Inferior parietal cortex (tissue), 1 donor: ENCODE data around the gene NDUFS5.
"Not testable (repeated sequence)": the region's sequence is repeated elsewhere in the genome, so short reads cannot be mapped to it uniquely, and the experiment has no call there.

Experiments
- DNase-seq: peaks from one replicate; pipeline ENCODE4 v3.0.0-alpha.2; 2016; ENCODE audit errors: extremely low spot score

Gene NDUFS5

DNA sequence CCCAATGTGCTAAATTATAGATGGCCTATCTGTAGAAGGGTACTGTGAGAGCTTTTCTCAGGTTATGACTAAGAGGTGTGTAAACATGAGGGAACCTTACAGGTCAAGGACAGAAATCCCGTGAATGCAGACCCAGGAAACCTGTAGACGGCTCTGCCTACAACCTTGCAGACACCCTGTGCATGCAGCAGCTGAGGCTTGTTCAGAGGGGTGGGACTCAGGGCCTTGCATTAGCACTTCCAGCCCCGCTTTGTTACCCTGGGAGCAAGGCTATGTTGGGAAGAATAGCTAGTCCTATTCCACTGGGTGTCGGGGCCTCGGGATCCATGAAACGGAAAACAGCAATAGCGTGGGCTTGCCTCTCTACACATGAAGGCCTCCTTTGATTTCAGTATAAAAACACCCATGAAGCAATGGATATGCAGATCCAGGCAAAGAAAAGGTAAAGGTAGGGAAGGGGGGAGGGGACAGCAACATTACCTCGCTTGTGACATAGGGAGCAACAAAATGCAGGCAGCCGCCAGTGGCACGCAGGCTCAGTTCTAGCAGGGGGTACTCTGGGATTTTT, 9.5 kb upstream of the NDUFS5 start:
- no peak for DNase-seq

DNA sequence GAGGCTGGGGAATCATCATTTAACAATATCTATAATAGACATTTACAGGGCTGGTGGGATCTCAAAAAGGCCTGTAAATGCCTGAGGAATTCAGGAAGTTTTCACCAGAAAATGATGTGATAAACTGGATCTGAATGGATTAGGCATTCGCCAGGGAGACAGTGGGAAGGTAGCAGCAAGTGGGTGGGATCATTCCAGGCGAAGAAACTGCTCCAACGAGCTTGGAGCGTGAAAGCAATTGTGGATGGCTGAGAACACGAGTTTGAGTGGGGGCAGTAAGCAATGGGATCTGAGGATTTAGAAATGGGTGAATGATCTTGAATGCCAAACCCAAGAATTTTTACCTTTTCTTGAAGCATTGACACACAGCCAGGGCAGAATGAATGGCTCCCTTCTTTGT, 8.9 kb upstream of the NDUFS5 start:
- DNase-seq, result no peak

DNA sequence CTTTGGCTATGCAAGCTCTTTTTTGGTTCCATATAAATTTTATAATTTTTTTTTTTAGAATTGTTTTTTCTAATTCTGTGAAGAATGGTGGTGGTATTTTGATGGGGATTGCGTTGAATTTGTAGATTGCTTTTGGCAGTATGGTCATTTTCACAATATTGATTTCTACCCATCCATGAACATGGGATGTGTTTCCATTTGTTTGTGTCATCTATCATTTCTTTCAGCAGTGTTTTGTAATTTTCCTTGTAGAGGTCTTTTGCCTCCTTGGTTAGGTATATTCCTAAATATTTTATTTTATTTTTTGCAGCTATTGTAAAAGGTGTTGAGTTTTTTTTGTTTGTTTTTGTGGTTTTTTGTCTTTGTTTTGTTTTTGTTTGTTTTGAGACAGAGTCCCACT, 5.7 kb upstream of the NDUFS5 start:
- not testable (repeated sequence) for DNase-seq

DNA sequence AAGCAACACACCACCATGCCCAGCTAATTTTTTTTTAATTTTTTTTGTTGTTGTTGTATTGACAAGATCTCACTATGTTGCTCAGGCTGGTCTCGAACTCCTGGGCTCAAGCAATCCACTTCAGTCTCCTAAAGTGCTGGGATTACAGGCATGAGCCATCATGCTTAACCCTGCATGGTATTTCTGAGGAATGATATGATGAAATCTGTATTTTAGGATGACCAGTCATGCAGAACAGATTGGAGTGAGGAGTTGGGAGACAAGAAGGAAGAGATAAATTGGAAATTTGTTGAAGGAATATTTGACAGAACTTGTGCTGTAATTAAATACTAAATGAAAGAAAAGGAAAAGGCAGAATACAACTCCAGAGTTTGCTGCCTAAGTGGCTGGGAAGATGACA, 4.7 kb upstream of the NDUFS5 start:
- no peak for DNase-seq

DNA sequence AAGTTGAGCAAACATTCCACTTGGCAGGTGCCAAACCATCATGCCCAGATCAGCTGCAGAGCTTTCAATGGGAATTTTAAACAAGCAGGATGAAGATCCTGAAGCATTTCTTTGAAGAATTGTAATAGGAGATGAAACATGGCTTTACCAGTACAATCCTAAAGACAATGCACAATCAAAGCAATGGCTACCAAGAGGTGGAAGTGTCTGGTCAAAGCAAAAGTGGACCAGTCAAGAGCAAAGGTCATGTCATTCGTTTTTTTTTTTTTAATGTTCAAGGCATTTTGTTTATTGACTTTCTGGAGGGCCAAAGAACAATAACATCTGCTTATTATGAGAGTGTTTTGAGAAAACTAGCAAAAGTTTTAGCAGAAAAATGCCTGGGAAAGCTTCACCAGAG, 3.0 kb upstream of the NDUFS5 start:
- no peak for DNase-seq

- DNase-seq, result no peak
These were observed 837 bp downstream of the NDUFS5 start for GRCh38 chr1:39026866-39027507.

DNA sequence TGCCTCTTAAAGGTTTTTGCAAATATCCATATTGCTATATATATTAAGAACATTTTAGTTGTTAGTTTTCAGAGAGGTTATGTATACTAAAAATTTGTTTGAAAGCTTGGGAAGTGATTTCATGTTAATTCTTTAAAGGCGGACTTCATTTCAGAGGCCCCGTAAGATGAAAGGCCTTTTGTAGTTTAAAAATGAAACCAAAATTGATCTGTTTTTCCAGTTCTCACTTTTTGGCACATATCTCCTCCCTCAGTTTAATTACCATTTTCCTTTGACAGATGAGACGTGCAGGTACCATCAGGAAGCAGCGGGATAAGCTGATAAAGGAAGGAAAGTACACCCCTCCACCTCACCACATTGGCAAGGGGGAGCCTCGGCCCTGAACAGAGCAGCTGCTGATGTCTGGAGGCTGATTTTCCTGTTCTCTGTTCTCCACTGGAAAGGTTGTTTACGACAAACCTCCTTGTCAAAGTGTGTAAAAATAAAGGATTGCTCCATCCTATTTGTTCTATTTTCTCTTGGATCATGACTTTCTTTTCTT, 8.0 kb downstream of the NDUFS5 start:
- no peak for DNase-seq

- no peak for DNase-seq
These were observed 10.5 kb downstream of the NDUFS5 start for GRCh38 chr1:39036678-39037077.

DNA sequence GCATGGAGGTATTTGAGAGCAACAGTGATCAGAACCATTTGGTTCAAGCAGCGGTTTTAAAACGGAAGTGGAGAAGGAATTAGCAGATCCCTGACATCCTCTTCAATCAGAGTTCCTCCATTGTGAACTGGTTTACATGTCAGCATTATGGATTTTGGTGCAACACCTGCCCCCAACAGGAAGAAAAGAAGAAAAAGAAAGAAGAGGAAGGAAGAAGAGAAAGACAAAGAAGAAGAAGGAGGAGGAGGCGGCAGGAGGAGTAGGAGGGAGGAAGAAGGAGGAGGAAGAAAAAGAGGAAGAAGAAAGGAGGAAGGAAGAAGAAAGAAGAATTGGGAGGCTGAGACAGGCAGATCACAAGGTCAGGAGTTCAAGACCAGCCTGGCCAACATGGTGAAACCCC, 17.4 kb downstream of the NDUFS5 start:
- no peak for DNase-seq

- DNase-seq, result no peak
These were observed 18.6 kb downstream of the NDUFS5 start for GRCh38 chr1:39044762-39045161.

DNA sequence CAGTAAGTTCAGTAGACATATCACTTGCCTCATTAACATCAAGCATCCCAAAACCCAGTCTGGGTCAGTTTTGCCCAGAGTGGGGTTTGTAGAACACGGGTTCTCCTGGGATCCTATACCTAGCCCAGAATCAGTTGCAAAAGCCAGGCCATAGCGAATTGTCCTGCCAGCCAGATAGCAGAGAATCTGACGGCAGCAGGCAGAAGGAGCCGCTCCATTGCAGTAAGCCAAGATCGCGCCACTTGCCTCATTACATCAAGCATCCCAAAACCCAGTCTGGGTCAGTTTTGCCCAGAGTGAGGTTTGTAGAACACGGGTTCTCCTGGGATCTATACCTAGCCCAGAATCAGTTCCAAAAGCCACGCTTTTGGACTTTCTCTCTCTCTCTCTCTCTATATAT, 19.1 kb downstream of the NDUFS5 start:
- DNase-seq, result no peak

DNA sequence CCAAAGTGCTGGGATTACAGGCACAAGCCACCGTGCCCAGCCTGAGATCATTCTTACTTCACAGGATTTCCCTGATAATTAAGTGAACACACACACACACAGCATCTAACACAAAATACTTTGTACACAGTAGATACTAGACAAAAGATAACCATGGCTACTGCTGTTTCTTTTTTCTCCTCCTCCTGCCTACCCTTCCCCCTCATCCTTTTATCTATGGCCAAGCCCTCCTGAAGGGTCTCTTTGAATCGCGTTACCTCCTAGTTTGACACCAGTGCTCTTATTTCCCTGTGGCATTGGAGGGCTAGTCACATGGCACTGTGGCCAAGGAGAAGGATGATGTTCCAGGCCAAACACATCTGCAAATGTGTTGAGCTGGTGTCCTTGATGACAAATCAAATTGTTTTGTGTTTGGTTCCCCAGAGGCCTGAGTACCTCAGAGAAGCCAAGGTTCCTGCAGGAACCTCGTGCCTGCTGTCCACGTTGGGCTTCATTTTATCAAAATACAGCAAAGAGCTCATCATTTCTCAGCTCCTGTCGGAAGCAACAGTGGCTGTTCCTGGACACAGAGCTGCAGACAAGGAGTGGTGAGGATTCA, 20.6 kb downstream of the NDUFS5 start:
- DNase-seq, result no peak

GRCh38 chr1:39047374-39048229, 21.5 kb downstream of the NDUFS5 start:
- DNase-seq, result peak; percentile 61

- DNase-seq, result no peak
These were observed 22.7 kb downstream of the NDUFS5 start for GRCh38 chr1:39048745-39049370.

DNA sequence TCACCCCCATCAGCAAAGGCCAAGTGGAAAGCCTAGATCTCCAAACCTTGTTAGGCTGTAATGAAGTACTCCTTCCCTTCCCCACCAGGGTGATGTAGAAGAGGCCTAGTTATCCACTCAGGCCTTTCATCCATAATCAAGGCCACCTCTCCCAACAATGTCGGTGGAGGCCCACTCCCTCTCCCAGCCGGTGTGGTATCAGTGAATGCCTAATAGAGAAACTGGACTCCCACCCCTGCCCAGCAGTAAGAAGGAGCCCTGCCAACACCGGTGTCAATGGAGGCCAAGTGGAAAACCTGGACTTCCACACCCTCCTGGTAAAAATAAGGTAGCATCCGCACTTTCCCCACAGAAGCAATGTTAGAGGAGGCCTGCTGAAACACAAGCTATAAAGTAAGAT, 23.9 kb downstream of the NDUFS5 start:
- no peak for DNase-seq

GRCh38 chr1:39051193-39051850, 25.2 kb downstream of the NDUFS5 start:
- DNase-seq, result not testable (repeated sequence)

GRCh38 chr1:39051956-39052355, 25.8 kb downstream of the NDUFS5 start:
- no peak for DNase-seq

DNA sequence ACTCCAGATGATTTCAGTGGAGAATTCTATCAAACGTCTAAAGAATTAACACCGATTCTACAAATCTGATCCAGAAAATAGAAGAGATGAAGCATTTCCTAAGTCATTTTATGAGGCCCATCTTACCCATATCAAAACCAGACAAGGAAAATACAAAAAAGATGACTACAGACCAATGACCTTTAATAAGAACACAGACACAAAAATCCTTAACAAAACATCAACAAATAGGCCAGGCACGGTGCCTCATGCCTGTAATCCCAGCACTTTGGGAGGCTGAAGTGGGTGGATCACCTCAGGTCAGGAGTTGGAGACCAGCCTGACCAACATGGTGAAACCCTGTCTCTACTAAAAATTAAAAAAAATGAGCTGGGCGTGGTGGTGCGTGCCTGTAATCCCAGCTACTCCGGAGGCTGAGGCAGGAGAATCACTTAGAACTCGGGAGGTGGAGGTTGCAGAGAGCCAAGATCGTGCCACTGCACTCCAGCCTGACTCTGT, 29.1 kb downstream of the NDUFS5 start:
- not testable (repeated sequence) for DNase-seq

GRCh38 chr1:39061516-39061915, 35.4 kb downstream of the NDUFS5 start:
- DNase-seq, result not testable (repeated sequence)

GRCh38 chr1:39061951-39062350, 35.8 kb downstream of the NDUFS5 start:
- DNase-seq, result no peak

- DNase-seq, result no peak
These were observed 37.0 kb downstream of the NDUFS5 start for GRCh38 chr1:39063191-39063590.
